Measurements from ENCODE around the gene SNX5. TPM values are rescaled to one million over a fixed set of nuclear protein-coding genes. Genes with fewer than 3 reads are reported as not detected.

Gene SNX5
- total and polyA plus RNA-seq, 2 of the 13 experiments (the other 11 are each of a cell fraction or from before 2014, with no cell fraction given) = 664 to 1,040 TPM

DNA sequence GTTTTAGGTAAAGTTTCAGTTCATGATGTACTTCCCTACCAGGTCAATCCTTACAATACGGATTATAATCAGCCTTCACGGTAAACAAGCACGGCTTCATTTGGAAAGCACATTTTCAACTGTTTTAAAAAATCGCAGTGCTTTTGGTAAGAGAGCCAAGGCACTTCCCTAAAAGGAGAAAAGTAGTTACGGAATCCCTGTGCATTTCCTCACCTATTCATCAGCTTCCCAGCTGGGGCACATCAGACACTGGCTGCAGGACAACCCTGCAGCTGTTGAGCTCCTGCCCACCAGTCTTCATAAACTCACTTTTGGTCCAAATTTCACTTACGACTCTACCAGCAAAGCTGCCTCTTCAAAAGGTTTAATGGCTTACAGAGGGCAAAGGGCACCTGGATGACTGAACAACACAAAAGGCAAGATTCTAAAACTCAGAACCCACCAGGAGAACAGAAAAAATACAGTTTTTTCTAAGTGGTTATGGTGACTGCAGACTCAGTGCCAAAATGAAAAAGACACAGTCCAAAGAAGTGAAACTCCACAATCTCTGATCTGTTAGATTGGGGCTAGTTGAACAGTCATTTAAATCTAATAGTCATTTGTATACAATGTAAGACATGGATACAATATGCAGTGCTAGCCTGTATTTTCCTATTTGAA lies 7.5 kb downstream of the SNX5 start (continued):
- no peak for TF ChIP-seq SP5 (CRISPR knock-in tag; IDR thresholded peaks at IDR 0.05; ENCODE audit: borderline replicate concordance, low read depth)
- no peak for TF ChIP-seq TP53 (CRISPR knock-in tag; conservative IDR thresholded peaks at IDR 0.05)
- peak in 1 of 2 experiments; percentile 24; a peak in 1 of 4 replicates for TF ChIP-seq KLF16 (CRISPR knock-in tag; IDR thresholded peaks at IDR 0.05)
- TF ChIP-seq SMAD1 (CRISPR knock-in tag; IDR thresholded peaks at IDR 0.05; ENCODE audit: borderline replicate concordance, low read depth) = no peak
- no peak for TF ChIP-seq RAD51 (IDR thresholded peaks at IDR 0.05; ENCODE audit: borderline replicate concordance)
- peak; percentile 88 for TF ChIP-seq ISL2 (CRISPR knock-in tag; IDR thresholded peaks at IDR 0.05)
- no peak for TF ChIP-seq ZBTB8A (CRISPR knock-in tag; IDR thresholded peaks at IDR 0.05; ENCODE audit: borderline replicate concordance, low read depth)
- TF ChIP-seq, protein P1, sequence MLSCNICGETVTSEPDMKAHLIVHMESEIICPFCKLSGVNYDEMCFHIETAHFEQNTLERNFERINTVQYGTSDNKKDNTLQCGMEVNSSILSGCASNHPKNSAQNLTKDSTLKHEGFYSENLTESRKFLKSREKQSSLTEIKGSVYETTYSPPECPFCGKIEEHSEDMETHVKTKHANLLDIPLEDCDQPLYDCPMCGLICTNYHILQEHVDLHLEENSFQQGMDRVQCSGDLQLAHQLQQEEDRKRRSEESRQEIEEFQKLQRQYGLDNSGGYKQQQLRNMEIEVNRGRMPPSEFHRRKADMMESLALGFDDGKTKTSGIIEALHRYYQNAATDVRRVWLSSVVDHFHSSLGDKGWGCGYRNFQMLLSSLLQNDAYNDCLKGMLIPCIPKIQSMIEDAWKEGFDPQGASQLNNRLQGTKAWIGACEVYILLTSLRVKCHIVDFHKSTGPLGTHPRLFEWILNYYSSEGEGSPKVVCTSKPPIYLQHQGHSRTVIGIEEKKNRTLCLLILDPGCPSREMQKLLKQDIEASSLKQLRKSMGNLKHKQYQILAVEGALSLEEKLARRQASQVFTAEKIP (CRISPR knock-in tag; IDR thresholded peaks at IDR 0.05; ENCODE audit: borderline replicate concordance) = no peak
- TF ChIP-seq, protein P2, sequence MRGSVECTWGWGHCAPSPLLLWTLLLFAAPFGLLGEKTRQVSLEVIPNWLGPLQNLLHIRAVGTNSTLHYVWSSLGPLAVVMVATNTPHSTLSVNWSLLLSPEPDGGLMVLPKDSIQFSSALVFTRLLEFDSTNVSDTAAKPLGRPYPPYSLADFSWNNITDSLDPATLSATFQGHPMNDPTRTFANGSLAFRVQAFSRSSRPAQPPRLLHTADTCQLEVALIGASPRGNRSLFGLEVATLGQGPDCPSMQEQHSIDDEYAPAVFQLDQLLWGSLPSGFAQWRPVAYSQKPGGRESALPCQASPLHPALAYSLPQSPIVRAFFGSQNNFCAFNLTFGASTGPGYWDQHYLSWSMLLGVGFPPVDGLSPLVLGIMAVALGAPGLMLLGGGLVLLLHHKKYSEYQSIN (CRISPR knock-in tag; IDR thresholded peaks at IDR 0.05; ENCODE audit: borderline replicate concordance) = no peak
- peak; percentile 86 for TF ChIP-seq MED1 (CRISPR knock-in tag; IDR thresholded peaks at IDR 0.05)
- TF ChIP-seq NR1H2 (CRISPR knock-in tag; IDR thresholded peaks at IDR 0.05; ENCODE audit: borderline replicate concordance, low read depth) = no peak
- TF ChIP-seq SNRNP70 (IDR thresholded peaks at IDR 0.05; ENCODE audit: low read depth, low read length) = no peak
- peak; percentile 62; the same call in 1 of the 2 replicates for TF ChIP-seq ZNF430 (CRISPR knock-in tag; IDR thresholded peaks at IDR 0.05)
- no peak for TF ChIP-seq ZNF615 (CRISPR knock-in tag; IDR thresholded peaks at IDR 0.05; ENCODE audit: borderline replicate concordance)
- TF ChIP-seq ONECUT2 (CRISPR knock-in tag; IDR thresholded peaks at IDR 0.05) = 0 out of 2 replicates have a peak, but pooled peaks have one; percentile 42
- TF ChIP-seq ZNF329 (CRISPR knock-in tag; IDR thresholded peaks at IDR 0.05; ENCODE audit: low read depth) = no peak
- no peak for TF ChIP-seq ZNF484 (CRISPR knock-in tag; IDR thresholded peaks at IDR 0.05; ENCODE audit: borderline replicate concordance, low read depth)
- TF ChIP-seq ZNF264 (CRISPR knock-in tag; IDR thresholded peaks at IDR 0.05) = peak; percentile 96
- no peak for TF ChIP-seq FLYWCH1 (CRISPR knock-in tag; IDR thresholded peaks at IDR 0.05)
- peak; percentile 27; the same call in 1 of the 2 replicates for TF ChIP-seq ZNF761 (CRISPR knock-in tag; conservative IDR thresholded peaks at IDR 0.05)
